HCT116 (cell line): ENCODE data around the gene POU2F3. TPM values are rescaled to one million over a fixed set of nuclear protein-coding genes. Genes with fewer than 3 reads are reported as not detected.

Experiments used
- ATAC-seq: fragments of 200-7000 bp; cut with Tn5 transposase; 2 replicates; pipeline ENCODE4 v1.9.1; 2020; ENCODE audit warnings: mild to moderate bottlenecking, moderate library complexity
- BruUV-seq: library from RNA; stranded (reverse); fragments of 400-500 nt; replicated peaks from 2 replicates; lab custom pipeline; 2021; lab: Mats Ljungman, UMichigan
- CTCF ChIA-PET: fragments of 300-600 bp; sonication (Branson Sonifier 250); formaldehyde crosslinking; loops from one replicate; lab custom pipeline; 2021; ENCODE audit warnings: antibody characterized with exemption; lab: Charles Lee
- POLR2A ChIA-PET: fragments of 300-600, 350-600 bp; sonication (Branson Sonifier 250); formaldehyde crosslinking; loops from one replicate; lab custom pipeline; 2021; ENCODE audit warnings: antibody characterized with exemption; lab: Charles Lee
- RAD21 ChIA-PET, 2 experiments: fragments of 300-600 bp; sonication (Branson Sonifier 250); formaldehyde crosslinking; loops; one replicate each; lab custom pipeline; 2023; ENCODE audit warnings: low total read pairs in 2 of 2; ENCODE audit not compliant: uncharacterized antibody in 2 of 2, unreplicated experiment in 2 of 2, low non-redundant PET in 1 of 2; lab: Charles Lee
- DNase-seq: peaks from one replicate; pipeline ENCODE4 v3.0.0-alpha.2; 2010; ENCODE audit warnings: low read depth, low spot score
- H2AFZ ChIP-seq: fragments of 200-600 bp; shearing (Covaris generic), sonication (generic); 2 replicates; pipeline ENCODE4 v1.6.1; 2017; ENCODE audit warnings: low read depth, mixed run types, mixed read lengths, antibody characterized with exemption, low read length; ENCODE audit not compliant: poor library complexity, severe bottlenecking
- H3K27ac ChIP-seq: 2 replicates; pipeline ENCODE4 v1.5.1; 2012; ENCODE audit warnings: low read depth, low read length
- H3K27me3 ChIP-seq: fragments of 200-600 bp; sonication (generic); 2 replicates; pipeline ENCODE4 v1.6.1; 2016; ENCODE audit warnings: mixed run types, low read length, mixed read lengths; ENCODE audit not compliant: insufficient read depth
- H3K36me3 ChIP-seq, 2 experiments: fragments of 200-500 bp in 1 of 2; fragments of 200-600 bp in 1 of 2; sonication (Bioruptor generic) in 1 of 2; sonication (generic) in 1 of 2; 2 replicates each; pipeline versions ENCODE4 v1.5.1 to v1.6.1; 2014 to 2016; ENCODE audit warnings: low read length in 2 of 2, inconsistent platforms in 1 of 2, mixed read lengths in 1 of 2, mixed run types in 1 of 2; ENCODE audit not compliant: insufficient read depth in 2 of 2, control insufficient read depth in 1 of 2
- H3K4me1 ChIP-seq, 2 experiments: fragments of 200-600 bp in 1 of 2; sonication (generic) in 1 of 2; 2 replicates each; pipeline versions ENCODE4 v1.5.1 to v1.6.1; 2012 to 2017; ENCODE audit warnings: low read length in 2 of 2, inconsistent platforms in 1 of 2, mild to moderate bottlenecking in 1 of 2, mixed read lengths in 1 of 2, mixed run types in 1 of 2, moderate library complexity in 1 of 2; ENCODE audit not compliant: insufficient read depth in 2 of 2, control insufficient read depth in 1 of 2
- H3K4me2 ChIP-seq: fragments of 200-600 bp; sonication (generic); 2 replicates; pipeline ENCODE4 v1.6.1; 2017; ENCODE audit warnings: mixed run types, low read length, mixed read lengths
- H3K4me3 ChIP-seq, 2 experiments: fragments of 200-600 bp in 1 of 2; sonication (generic) in 1 of 2; replicated peaks in 1 of 2; 2 replicates each; pipeline ENCODE4 v1.5.1; 2011 to 2016; ENCODE audit warnings: low read length in 2 of 2, control low read depth in 1 of 2, low read depth in 1 of 2, mild to moderate bottlenecking in 1 of 2, mixed read lengths in 1 of 2, mixed run types in 1 of 2
- H3K79me2 ChIP-seq: fragments of 200-600 bp; sonication (generic); 2 replicates; pipeline ENCODE4 v1.6.1; 2017; ENCODE audit warnings: mild to moderate bottlenecking, mixed run types, low read length, moderate library complexity, mixed read lengths; ENCODE audit not compliant: insufficient read depth
- H3K9ac ChIP-seq: fragments of 200-600 bp; sonication (generic); 2 replicates; pipeline ENCODE4 v1.6.1; 2016; ENCODE audit warnings: low read length, mixed read lengths
- H3K9me2 ChIP-seq: fragments of 200-600 bp; sonication (generic), shearing (Covaris generic); 2 replicates; pipeline ENCODE4 v1.6.1; 2017; ENCODE audit warnings: mixed run types, mild to moderate bottlenecking, moderate library complexity; ENCODE audit not compliant: insufficient read depth
- H3K9me3 ChIP-seq, 2 experiments: fragments of 200-500 bp in 1 of 2; fragments of 200-600 bp in 1 of 2; sonication (Bioruptor generic) in 1 of 2; sonication (generic) in 1 of 2; 2 replicates each; pipeline ENCODE4 v1.6.1; 2014 to 2017; ENCODE audit warnings: low read length in 2 of 2, mixed read lengths in 2 of 2, inconsistent platforms in 1 of 2, low read depth in 1 of 2, mild to moderate bottlenecking in 1 of 2, mixed run types in 1 of 2, moderate library complexity in 1 of 2; ENCODE audit not compliant: control insufficient read depth in 1 of 2, insufficient read depth in 1 of 2
- H4K20me1 ChIP-seq: fragments of 200-600 bp; sonication (generic), shearing (Covaris generic); 2 replicates; pipeline ENCODE4 v1.6.1; 2017; ENCODE audit warnings: mixed run types, mild to moderate bottlenecking, moderate library complexity; ENCODE audit not compliant: insufficient read depth
- ATF3 ChIP-seq: IDR thresholded peaks from 2 replicates; pipeline ENCODE4 v1.6.1; 2012
- CBX3 ChIP-seq: IDR thresholded peaks from 2 replicates; pipeline ENCODE4 v1.6.1; 2012; ENCODE audit warnings: low read depth
- CEBPB ChIP-seq: IDR thresholded peaks from 2 replicates; pipeline ENCODE4 v1.6.1; 2012; ENCODE audit warnings: low read depth
- EGR1 ChIP-seq: IDR thresholded peaks from 2 replicates; pipeline ENCODE4 v1.6.1; 2012; ENCODE audit warnings: low read depth
- ELF1 ChIP-seq: IDR thresholded peaks from 2 replicates; pipeline ENCODE4 v1.6.1; 2012; ENCODE audit warnings: low read depth, borderline replicate concordance
- FOSL1 ChIP-seq: IDR thresholded peaks from 2 replicates; pipeline ENCODE4 v1.6.1; 2012; ENCODE audit warnings: low read depth
- JUND ChIP-seq: IDR thresholded peaks from 2 replicates; pipeline ENCODE4 v1.6.1; 2012
- REST ChIP-seq: IDR thresholded peaks from 2 replicates; pipeline ENCODE4 v1.6.1; 2012; ENCODE audit warnings: low read depth
- SP1 ChIP-seq: IDR thresholded peaks from 2 replicates; pipeline ENCODE4 v1.6.1; 2012; ENCODE audit warnings: low read depth
- SRF ChIP-seq: IDR thresholded peaks from 2 replicates; pipeline ENCODE4 v1.6.1; 2012; ENCODE audit warnings: low read depth
- ZNF274 ChIP-seq: fragments of 200-500 bp; sonication (Bioruptor generic); IDR thresholded peaks from 2 replicates; pipeline ENCODE4 v1.6.1; 2014; ENCODE audit warnings: mild to moderate bottlenecking, low read depth, low read length, inconsistent platforms
- intact Hi-C: fragments of 100-400 bp; cut with micrococcal nuclease; formaldehyde crosslinking; loops from 2 replicates; pipeline ENCODE4 v1.10.0; 2022
- total RNA-seq: library from RNA; stranded (reverse); gene quantifications from one replicate; pipeline ENCODE4 v1.2.1, GENCODE V29; 2021; ENCODE audit not compliant: unreplicated experiment

The POU2F3 gene
- total RNA-seq, 1 experiment from 2014 or later = 0.15 TPM

- TF ChIP-seq ZNF274 = no peak
- TF ChIP-seq, all 23 proteins: peak for 0
- Histone ChIP-seq H3K27ac (no peak overlapping the region), H3K36me3 (no peaks in the 10 kb centered on the region), H4K20me1 (peaks cover 10% of the 10 kb centered on the region; the same call in 1 of the 2 replicates), H3K79me2 (peaks cover 23% of the 10 kb centered on the region), H3K4me1 (peaks cover 42 to 61% of the 10 kb centered on the region in 2 experiments), H3K9me2 (no peaks in the 10 kb centered on the region), H3K9ac (no peak overlapping the region), H3K4me2 (peak overlapping the region; percentile 23; the same call in 1 of the 2 replicates), H3K27me3 (no peaks in the 10 kb centered on the region), H2AFZ (no peak overlapping the region), H3K4me3 (no peak overlapping the region), H3K9me3 (no peaks in the 10 kb centered on the region)
- ATAC-seq = no peak
- ChIA-PET POLR2A (no interaction called here), CTCF (interaction anchor here (1.7 kb wide), 1 partner anchor 67 kb away, joined by 4 read pairs; no protein-coding TSS in a partner anchor), RAD21 (no interaction called here)
- intact Hi-C loops = loop anchor here (10.0 kb wide), 1 partner anchor 351 kb away; no protein-coding TSS in a partner anchor
- DNase-seq = no peak
- BruUV-seq = no TSS peak
These were observed 93.9 kb downstream of the POU2F3 start for GRCh38 chr11:120333801-120334200.

- Histone ChIP-seq H3K27me3 (no peaks in the 10 kb centered on the region), H3K27ac (no peak overlapping the region), H3K9ac (no peak overlapping the region), H3K9me3 (no peaks in the 10 kb centered on the region), H3K9me2 (no peaks in the 10 kb centered on the region), H2AFZ (no peak overlapping the region), H4K20me1 (peaks cover 10% of the 10 kb centered on the region; the same call in 1 of the 2 replicates), H3K4me3 (no peak overlapping the region), H3K79me2 (peaks cover 28% of the 10 kb centered on the region), H3K4me2 (no peak overlapping the region), H3K36me3 (no peaks in the 10 kb centered on the region), H3K4me1 (peaks cover 45 to 66% of the 10 kb centered on the region in 2 experiments)
- DNase-seq (no peak), ATAC-seq (no peak)
- intact Hi-C loops = loop anchor here (10.0 kb wide), 1 partner anchor 350 kb away; no protein-coding TSS in a partner anchor
- ChIA-PET CTCF (interaction anchor here (1.0 to 1.7 kb wide), 3 partner anchors 11 to 66 kb away, joined by 3 to 6 read pairs (median 4); no protein-coding TSS in a partner anchor), POLR2A (no interaction called here), RAD21 (no interaction called here)
- BruUV-seq = no TSS peak
- TF ChIP-seq EGR1 = no peak
- no peak for TF ChIP-seq SP1
- TF ChIP-seq CBX3 = no peak
- no peak for TF ChIP-seq ATF3
- TF ChIP-seq JUND = no peak
- no peak for TF ChIP-seq ELF1
- TF ChIP-seq SRF = no peak
- TF ChIP-seq FOSL1 = no peak
- no peak for TF ChIP-seq REST
- TF ChIP-seq CEBPB = no peak
These were observed 94.4 kb downstream of the POU2F3 start for GRCh38 chr11:120334332-120334731.
